Activated CD4-positive, alpha-beta T cell treated with anti-CD3 and anti-CD28 coated beads, Interleukin-2, amount 50 U/mL, for 16 hours (primary cell): ENCODE data around the gene CDC42BPG.
"Not testable (repeated sequence)": the region's sequence is repeated elsewhere in the genome, so short reads cannot be mapped to it uniquely, and the experiment has no call there.

ENCODE experiments used
- DNase-seq: peaks from one replicate; pipeline ENCODE4 v3.0.0-alpha.2; 2020

The CDC42BPG gene

GRCh38 chr11:64833198-64833502, 11.3 kb downstream of the CDC42BPG start:
- DNase-seq, result no peak

DNA sequence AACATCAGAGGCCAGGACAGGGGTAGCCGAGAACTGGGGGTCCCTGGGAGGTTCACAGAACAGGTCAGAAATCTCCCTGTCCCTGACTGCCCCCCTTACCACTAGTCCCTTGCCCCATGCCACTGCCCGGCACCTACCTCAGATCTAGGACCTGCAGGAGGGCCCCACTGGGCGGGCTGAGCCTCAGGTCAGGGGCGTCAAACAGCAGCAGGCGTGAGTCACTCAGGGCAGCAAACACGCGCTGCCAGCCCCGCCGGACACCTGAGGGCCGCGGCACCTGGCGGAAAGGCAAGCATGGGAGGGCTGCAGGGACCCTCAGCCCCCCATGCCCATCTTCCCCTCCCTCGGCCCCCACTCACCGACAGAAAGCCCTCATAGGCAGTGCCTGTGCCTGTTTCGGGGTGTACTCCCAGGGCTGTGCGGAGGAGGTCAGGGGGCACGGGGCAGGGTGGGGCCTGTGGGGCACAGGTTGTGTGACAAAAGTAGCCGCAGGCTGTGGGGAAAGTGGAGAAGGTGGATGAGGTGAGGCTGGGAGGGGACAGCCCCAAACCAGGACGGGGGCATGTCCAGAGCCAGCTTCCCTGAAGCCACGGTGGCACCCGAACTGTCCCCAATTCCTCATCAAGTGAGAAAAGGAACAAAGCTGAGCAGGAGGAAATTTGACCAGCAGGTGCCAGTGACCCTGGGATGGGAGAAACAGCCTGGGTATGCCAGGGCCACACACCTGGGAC, 11.8 kb downstream of the CDC42BPG start:
- DNase-seq, result no peak

DNA sequence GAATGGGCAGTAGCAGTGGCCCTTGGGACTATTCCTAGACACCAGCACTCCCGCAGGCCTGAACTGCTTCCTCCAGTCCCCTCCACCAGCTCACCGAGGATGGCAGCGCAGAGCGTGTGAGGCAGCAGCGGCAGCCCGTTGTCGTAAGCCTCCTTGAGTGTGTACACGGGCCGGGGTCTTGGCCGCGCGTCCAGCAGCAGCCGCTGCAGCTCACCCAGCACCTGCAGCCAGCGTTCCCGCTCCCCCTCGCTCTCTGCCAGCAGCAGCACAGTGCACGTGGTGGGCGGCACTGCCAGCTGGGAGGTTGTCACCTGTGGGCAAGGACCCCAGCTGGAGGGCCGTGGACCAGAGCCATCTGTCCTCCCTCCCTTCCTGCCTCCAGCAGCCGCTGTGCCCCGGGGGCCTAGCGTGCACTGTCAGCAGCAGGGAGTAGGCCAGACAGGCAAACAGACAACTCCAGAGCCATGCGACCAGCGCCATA, 13.0 kb downstream of the CDC42BPG start:
- no peak for DNase-seq

GRCh38 chr11:64829536-64830251, 14.8 kb downstream of the CDC42BPG start:
- no peak for DNase-seq

DNA sequence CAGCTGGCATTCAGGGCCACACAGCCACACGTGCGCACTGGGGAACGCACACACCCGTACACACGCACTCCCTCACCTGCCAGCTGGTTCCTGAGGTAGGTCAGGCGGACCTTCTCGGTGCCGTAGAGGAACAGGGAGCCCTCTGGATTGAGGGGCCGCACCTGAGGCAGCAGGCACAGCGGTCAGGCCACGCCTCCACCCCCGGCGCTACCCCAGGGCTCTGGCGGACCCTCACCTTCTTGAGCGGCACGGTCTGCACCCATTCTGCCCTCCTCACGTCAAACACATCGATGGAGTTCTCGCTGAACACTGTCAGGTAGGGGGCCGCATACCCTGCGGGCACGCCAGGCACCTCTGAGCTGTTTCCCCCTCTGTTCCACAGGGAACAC, 17.0 kb downstream of the CDC42BPG start:
- no peak for DNase-seq

GRCh38 chr11:64826578-64827450, 17.6 kb downstream of the CDC42BPG start:
- DNase-seq, result no peak

- DNase-seq, result no peak
Measured at GRCh38 chr11:64826062-64826461, 18.4 kb downstream of the CDC42BPG start.

DNA sequence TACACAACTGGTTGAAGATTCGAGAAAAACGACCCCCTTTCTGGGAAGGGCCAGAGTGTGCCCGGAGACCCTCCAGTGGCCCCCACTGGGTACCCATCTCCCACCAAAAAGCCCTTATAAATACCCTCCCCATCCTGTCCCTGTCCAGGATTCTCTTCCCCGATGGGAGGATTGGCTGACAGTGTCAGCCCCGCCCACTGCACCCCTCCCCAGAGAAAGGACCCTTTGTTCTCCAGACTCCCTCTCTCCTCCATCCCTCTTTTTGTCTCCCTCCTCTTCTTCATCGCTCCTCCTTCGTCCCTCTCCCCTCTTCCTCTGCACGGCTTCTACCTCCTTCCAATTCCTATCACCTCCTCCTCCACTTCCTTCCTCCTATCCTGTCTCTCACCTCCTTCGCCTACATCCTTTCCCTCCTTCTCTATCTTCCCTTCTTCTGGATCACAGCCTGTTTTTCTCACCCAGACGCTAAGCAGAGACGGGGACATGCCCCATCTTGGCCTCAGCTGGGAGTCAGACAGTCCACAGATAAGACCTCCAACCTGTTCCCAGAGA, 20.8 kb downstream of the CDC42BPG start:
- DNase-seq, result no peak

- DNase-seq, result no peak
Measured at GRCh38 chr11:64817476-64817875, 27.0 kb downstream of the CDC42BPG start.

DNA sequence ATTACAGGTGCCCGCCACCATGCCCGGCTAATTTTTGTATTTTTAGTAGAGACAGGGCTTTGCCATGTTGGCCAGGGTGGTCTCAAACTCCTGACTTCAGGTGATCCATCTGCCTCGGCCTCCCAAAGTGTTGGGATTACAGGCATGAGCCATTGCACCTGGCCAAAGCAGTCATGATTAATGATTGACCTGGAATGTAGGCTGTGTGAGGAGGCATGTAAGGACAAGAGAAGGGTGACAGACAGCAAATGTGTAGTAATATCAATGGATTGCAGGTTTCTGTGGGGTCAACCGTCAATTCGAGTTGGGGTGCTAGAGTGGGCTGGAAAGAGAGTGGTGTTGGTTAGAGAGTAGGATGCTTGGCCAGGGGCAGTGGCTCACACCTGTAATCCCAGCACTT, 29.0 kb downstream of the CDC42BPG start:
- DNase-seq, result not testable (repeated sequence)

DNA sequence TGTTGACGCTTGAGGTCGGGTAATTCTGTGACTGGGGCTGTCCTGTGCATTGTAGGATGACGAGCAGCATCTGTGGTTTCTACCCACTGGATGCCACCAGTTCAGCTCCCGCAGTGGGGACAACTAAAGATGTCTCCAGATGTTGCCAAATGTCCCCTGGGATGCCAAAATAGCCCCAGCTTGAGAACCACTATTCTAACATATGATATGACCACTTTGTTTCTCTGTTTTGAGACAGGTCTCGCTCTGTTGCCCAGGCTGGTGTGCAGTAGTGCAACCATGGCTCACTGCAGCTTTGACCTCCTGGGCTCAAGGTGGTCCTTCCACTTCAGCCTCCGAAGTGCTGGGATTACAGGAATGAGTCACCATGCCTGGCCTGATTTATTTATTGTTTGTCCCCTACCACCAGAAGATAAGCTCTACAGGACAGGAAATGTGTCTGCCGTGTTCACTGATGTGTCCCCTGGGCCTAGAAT, 29.7 kb downstream of the CDC42BPG start:
- DNase-seq, result no peak

- DNase-seq, result no peak
Measured at GRCh38 chr11:64813826-64814225, 30.6 kb downstream of the CDC42BPG start.

GRCh38 chr11:64810891-64811272, 33.6 kb downstream of the CDC42BPG start:
- no peak for DNase-seq

DNA sequence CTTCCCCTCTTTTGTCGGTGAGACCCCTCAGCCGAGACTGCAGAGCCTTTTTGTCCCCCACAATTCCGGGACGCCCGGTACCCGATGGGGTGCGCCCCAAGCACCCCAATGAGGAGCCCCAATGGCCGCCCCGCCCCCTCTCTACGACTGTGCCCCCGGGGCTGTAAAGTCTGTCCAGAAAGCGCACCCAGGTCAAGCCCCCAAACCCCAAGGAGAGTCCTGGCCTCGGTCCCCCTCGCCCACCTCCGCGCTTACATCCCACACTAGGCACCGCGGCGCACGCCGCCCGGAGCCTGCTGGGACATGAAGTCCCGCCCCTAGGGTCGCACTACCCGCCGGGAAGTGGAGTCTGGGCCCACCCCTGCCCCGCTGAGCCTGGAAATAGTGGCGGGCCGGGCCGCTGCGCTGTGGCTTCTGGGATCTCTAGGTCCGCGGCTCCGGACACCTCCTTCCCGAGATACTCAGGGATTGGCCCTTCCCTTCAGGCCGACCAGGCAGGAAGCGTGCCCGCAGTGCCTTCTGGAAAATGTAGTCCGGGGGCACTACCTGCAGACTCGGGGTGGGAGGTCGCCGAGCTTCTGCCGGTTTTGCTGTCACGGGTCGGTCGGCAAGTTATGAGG, 34.1 kb downstream of the CDC42BPG start, which contains the start of gene MEN1:
MEN1 (minus strand) TSS at position 281 of the 620 bp plus-strand sequence. CDS start 442 bp downstream, outside the sequence.
- DNase-seq, result peak; percentile 93

DNA sequence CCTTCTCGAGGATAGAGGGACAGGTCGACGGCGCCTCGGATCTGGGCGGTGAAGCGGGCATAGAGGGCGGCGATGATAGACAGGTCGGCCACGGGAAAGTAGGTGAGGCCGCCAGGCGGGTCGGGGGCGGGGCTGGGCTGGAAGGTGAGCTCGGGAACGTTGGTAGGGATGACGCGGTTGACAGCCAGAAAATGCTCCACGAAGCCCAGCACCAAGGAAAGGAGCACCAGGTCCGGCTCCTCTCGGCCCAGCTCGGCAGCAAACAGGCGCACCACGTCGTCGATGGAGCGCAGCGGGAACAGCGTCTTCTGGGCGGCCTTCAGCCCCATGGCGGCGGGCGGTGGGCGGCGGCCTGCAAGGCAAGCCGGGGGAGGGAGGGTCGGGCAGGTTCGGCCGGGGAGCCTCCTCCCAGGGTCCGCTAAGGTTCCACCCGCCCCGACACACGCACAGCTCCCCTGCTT, 34.6 kb downstream of the CDC42BPG start:
- DNase-seq, result peak; percentile 7

DNA sequence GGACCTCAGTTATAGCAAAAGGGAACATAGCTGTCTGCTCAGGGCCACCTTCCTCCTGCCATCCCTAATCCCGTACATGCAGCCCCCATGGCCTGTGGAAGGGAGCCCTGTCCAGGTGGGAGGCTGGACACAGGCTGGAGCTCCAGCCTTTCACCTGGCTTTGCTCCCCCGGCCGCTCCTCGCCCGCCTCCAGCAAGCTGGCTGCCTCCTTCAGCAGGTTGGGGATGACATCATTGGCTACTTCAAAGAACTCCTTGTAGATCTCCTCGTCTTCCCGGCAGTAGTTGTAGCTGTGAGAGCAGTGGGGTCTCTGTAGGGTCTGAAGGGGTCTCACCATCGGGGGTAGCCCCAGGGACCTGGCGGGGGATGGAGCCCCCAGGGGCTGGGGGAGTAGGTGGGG, 39.0 kb downstream of the CDC42BPG start:
- no peak for DNase-seq

DNA sequence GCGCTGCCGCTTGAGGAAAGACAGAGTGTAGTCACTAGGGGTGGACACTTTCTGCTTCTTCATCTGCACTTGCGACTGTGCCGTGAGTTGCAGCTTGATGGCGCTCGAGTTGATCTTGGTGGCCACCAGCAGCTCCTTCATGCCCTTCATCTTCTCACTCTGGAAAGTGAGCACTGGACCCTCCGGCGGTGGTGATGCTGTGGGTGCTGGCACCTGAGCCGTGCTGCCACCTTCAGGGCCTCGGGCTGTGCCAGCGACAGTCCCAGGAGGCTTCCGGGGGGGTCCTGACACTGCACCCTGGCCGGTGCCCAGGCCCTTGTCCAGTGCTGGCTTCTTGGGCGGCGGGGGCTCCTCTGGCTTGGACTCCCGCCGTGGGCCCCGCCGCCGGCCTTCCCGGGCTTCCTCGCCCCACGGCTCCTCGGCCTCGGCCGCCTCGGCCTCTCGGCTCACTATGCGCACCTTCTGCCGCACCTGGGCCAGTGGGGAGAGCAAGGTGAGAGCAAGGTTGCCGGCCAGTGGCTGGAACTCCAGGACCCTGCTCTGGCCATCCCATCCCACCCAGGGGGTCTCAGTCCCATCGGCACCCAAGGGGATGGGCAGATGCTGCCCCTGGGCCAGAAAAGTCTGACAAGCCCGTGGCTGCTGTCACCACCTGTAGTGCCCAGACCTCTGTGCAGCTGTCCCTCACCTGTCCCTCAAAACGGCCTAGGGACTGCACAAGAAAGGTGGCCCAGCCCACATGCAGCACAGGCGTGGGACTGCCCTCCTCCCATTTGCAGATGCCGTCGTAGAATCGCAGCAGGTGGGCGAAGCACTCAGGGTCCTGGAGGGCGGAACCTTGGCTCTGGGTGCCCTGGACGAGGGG, 39.9 kb downstream of the CDC42BPG start:
- no peak for DNase-seq

GRCh38 chr11:64803846-64804345, 40.6 kb downstream of the CDC42BPG start:
- DNase-seq, result no peak

DNA sequence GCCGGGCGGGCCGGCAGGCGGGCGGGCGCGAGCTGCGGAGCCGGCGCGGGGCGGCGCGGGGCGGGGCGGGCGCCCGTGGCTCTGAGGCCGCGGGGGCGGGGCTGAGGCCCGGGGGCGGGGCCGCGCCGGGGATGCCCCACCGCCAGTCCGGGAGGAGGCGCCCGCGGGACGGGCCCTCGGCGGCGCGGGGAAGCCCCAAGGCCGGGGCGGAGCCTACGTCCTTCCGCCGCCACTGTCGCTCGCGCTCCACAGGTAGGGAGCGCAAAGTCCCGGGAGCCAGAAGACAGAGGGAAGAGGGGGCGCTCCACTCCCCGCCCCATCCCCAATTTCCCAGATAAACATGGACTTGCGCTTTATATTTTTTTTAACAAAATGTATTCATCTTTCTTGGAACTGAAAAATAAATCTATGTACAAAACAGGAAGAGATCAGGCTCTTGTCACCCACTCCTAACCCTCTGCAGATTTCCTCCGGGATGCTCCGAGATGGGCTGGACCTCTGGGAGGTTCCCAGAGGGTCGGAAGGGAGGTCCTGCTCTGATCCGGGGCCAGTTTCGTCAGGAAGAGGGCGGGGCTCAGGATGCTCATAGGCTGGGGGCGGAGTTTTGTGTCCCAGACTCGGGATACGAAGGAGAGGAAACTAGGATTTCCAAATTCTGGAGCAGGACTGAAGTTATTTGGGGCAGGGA, 41.2 kb downstream of the CDC42BPG start, which contains the start of gene MAP4K2:
MAP4K2 (minus strand) TSS at position 57 of the 688 bp plus-strand sequence. CDS start 65 bp downstream, outside the sequence.
- peak; percentile 84 for DNase-seq
